Small intestine (tissue), 7 donors: Measurements from ENCODE around the gene DNHD1. TPM values are rescaled to one million over a fixed set of nuclear protein-coding genes. Genes with fewer than 3 reads are reported as not detected.

Experiments
- DNase-seq, 2 donors: peaks; one replicate each; pipeline versions ENCODE4 v3.0.0 to v3.0.0-alpha.2; 2013
- FAIRE-seq: peaks from 2 replicates; lab custom pipeline; 2012; peaks lifted over from hg19 to GRCh38; lab: Jason Lieb, UNC
- H3K27ac ChIP-seq, 3 donors: one replicate each; pipeline ENCODE4 v1.5.1; 2013; ENCODE audit warnings: low read length in 2 of 3, mild to moderate bottlenecking in 2 of 3, control low read depth in 1 of 3, inconsistent platforms in 1 of 3, low read depth in 1 of 3, moderate library complexity in 1 of 3
- H3K27me3 ChIP-seq, 3 donors: one replicate each; pipeline ENCODE4 v1.6.1; 2013; ENCODE audit warnings: low read length in 3 of 3, inconsistent platforms in 1 of 3; ENCODE audit not compliant: control insufficient read depth in 3 of 3, insufficient read depth in 3 of 3
- H3K36me3 ChIP-seq, 3 donors: one replicate each; pipeline ENCODE4 v1.6.1; 2013; ENCODE audit warnings: low read length in 3 of 3, inconsistent platforms in 1 of 3, low read depth in 1 of 3, mild to moderate bottlenecking in 1 of 3, moderate library complexity in 1 of 3; ENCODE audit not compliant: control insufficient read depth in 3 of 3, insufficient read depth in 2 of 3
- H3K4me1 ChIP-seq, 3 donors: one replicate each; pipeline ENCODE4 v1.6.1; 2013; ENCODE audit warnings: low read length in 2 of 3, inconsistent platforms in 1 of 3, low read depth in 1 of 3, mild to moderate bottlenecking in 1 of 3, moderate library complexity in 1 of 3; ENCODE audit not compliant: control insufficient read depth in 3 of 3, insufficient read depth in 2 of 3
- H3K4me3 ChIP-seq, 3 donors: one replicate each; pipeline ENCODE4 v1.5.1; 2013; ENCODE audit warnings: low read length in 3 of 3, control low read depth in 1 of 3, inconsistent platforms in 1 of 3, low read depth in 1 of 3, mild to moderate bottlenecking in 1 of 3, moderate library complexity in 1 of 3
- H3K9me3 ChIP-seq, 2 donors: one replicate each; pipeline ENCODE4 v1.6.1; 2013; ENCODE audit warnings: low read depth in 1 of 2, low read length in 1 of 2; ENCODE audit not compliant: control insufficient read depth in 2 of 2, insufficient read depth in 1 of 2
- WGBS, 3 donors: extraction: QIAGEN DNeasy Blood & Tissue Kit; methylation state at CpG; one replicate each; pipeline ENCODE4 v1.1.7; 2013; 5-methylcytosine and 5-hydroxymethylcytosine counted together
- polyA plus RNA-seq, 4 donors: library from polyadenylated mRNA; stranded (reverse) in 3 of 4; unstranded in 1 of 4; fragments of 200-250 nt in 3 of 4; fragments of 120-200 nt in 1 of 4; gene quantifications; one replicate each; pipeline versions ENCODE4 v1.2.1 to v1.2.3, GENCODE V29; 2013
- donor health status: healthy with polysubstance abuse.
- donor health status: control.
- donor health status: control.
- donor health status: Bipolar disorder and iron deficiency.
- donor health status: healthy.

DNHD1 gene
- polyA plus RNA-seq, 4 donors = 4.0 to 10.5 (median 9.0) TPM

GRCh38 chr11:6482441-6482840, 14.6 kb upstream of the DNHD1 start:
- Histone ChIP-seq H3K9me3 (no peaks in the 10 kb centered on the region), H3K4me1 (peaks cover 1 to 38% (median 16%) of the 10 kb centered on the region in 3 donors), H3K27ac (peak overlapping the region in 2 of 3 donors; percentile 96 to 98), H3K36me3 (peaks cover 0 to 30% (median 2%) of the 10 kb centered on the region in 3 donors), H3K27me3 (no peaks in the 10 kb centered on the region), H3K4me3 (peak overlapping the region in 2 of 3 donors; percentile 72 to 73)
- FAIRE-seq (no peak), DNase-seq (no peak)
- whole genome bisulfite sequencing, 3 donors = 66 to 81% (median 69%) methylated on average over 4 of the region's 4 CpGs

GRCh38 chr11:6483015-6483414, 14.1 kb upstream of the DNHD1 start:
- WGBS, 3 donors = 88 to 92% (median 90%) methylated on average over 6 of the region's 6 CpGs
- Histone ChIP-seq H3K36me3 (peaks cover 0 to 25% (median 2%) of the 10 kb centered on the region in 3 donors), H3K27ac (no peak overlapping the region), H3K4me3 (no peak overlapping the region), H3K27me3 (no peaks in the 10 kb centered on the region), H3K4me1 (peaks cover 1 to 43% (median 17%) of the 10 kb centered on the region in 3 donors), H3K9me3 (no peaks in the 10 kb centered on the region)
- FAIRE-seq (no peak), DNase-seq (no peak)

- H3K27me3 ChIP-seq = no peaks in the 10 kb centered on the region
- FAIRE-seq (no peak), DNase-seq (no peak)
- 95 to 98% (median 96%) methylated on average over 3 of the region's 3 CpGs for WGBS, 3 donors
- H3K27ac ChIP-seq = no peak overlapping the region
- H3K4me3 ChIP-seq = no peak overlapping the region
- peaks cover 1 to 49% (median 18%) of the 10 kb centered on the region in 3 donors for H3K4me1 ChIP-seq
- H3K36me3 ChIP-seq = peaks cover 0 to 7% (median 2%) of the 10 kb centered on the region in 3 donors
- H3K9me3 ChIP-seq = no peaks in the 10 kb centered on the region
Measured at GRCh38 chr11:6485661-6486060, 11.4 kb upstream of the DNHD1 start.

GRCh38 chr11:6486256-6486655, 10.8 kb upstream of the DNHD1 start:
- no peak for FAIRE-seq
- Histone ChIP-seq H3K4me3 (no peak overlapping the region), H3K36me3 (peaks cover 0 to 7% (median 2%) of the 10 kb centered on the region in 3 donors), H3K4me1 (peaks cover 1 to 51% (median 18%) of the 10 kb centered on the region in 3 donors), H3K27ac (peak overlapping the region in 1 of 3 donors; percentile 8), H3K9me3 (no peaks in the 10 kb centered on the region), H3K27me3 (no peaks in the 10 kb centered on the region)
- 63 to 68% (median 65%) methylated on average over 3 of the region's 3 CpGs for WGBS, 3 donors
- DNase-seq = no peak

- Histone ChIP-seq H3K27me3 (no peaks in the 10 kb centered on the region), H3K4me1 (peaks cover 1 to 51% (median 18%) of the 10 kb centered on the region in 3 donors), H3K36me3 (peaks cover 0 to 7% (median 2%) of the 10 kb centered on the region in 3 donors), H3K27ac (peak overlapping the region in 1 of 3 donors; percentile 31), H3K4me3 (no peak overlapping the region), H3K9me3 (no peaks in the 10 kb centered on the region)
- no peak for DNase-seq
- FAIRE-seq = no peak
- WGBS, 3 donors = 86 to 95% (median 94%) methylated on average over 1 of the region's 1 CpG
Measured at GRCh38 chr11:6486938-6487337, 10.1 kb upstream of the DNHD1 start.

- Histone ChIP-seq H3K4me1 (peaks cover 0 to 38% (median 10%) of the 10 kb centered on the region in 3 donors), H3K27me3 (no peaks in the 10 kb centered on the region), H3K36me3 (no peaks in the 10 kb centered on the region), H3K9me3 (no peaks in the 10 kb centered on the region), H3K4me3 (no peak overlapping the region), H3K27ac (peak overlapping the region in 1 of 3 donors; percentile 43)
- 73 to 81% (median 78%) methylated on average over 6 of the region's 6 CpGs for WGBS, 3 donors
- FAIRE-seq = no peak
- no peak for DNase-seq
Measured at GRCh38 chr11:6488342-6488741, 8.7 kb upstream of the DNHD1 start.

GRCh38 chr11:6488821-6489220, 8.3 kb upstream of the DNHD1 start:
- H3K27me3 ChIP-seq = no peaks in the 10 kb centered on the region
- H3K27ac ChIP-seq = peak overlapping the region in 2 of 3 donors; percentile 43 to 47

GRCh38 chr11:6489306-6489705, 7.8 kb upstream of the DNHD1 start:
- H3K36me3 ChIP-seq = peaks cover 0 to 2% (median 0%) of the 10 kb centered on the region in 3 donors
- FAIRE-seq (no peak), DNase-seq (peak; percentile 74 to 79)
- peak overlapping the region; percentile 29 to 47 (median 43) for H3K27ac ChIP-seq
- no peaks in the 10 kb centered on the region for H3K9me3 ChIP-seq
- no peak overlapping the region for H3K4me3 ChIP-seq
- no peaks in the 10 kb centered on the region for H3K27me3 ChIP-seq
- 16 to 65% (median 44%) methylated on average over 4 of the region's 4 CpGs for WGBS, 3 donors
- peaks cover 0 to 38% (median 10%) of the 10 kb centered on the region in 3 donors for H3K4me1 ChIP-seq

More at GRCh38 chr11:6488821-6489220, 8.3 kb upstream of the DNHD1 start:
- no peaks in the 10 kb centered on the region for H3K9me3 ChIP-seq
- WGBS, 3 donors = 82 to 90% (median 90%) methylated on average over 3 of the region's 3 CpGs
- FAIRE-seq (no peak), DNase-seq (no peak)
- no peak overlapping the region for H3K4me3 ChIP-seq
- peaks cover 0 to 38% (median 10%) of the 10 kb centered on the region in 3 donors for H3K4me1 ChIP-seq
- peaks cover 0 to under 1% (median 0%) of the 10 kb centered on the region in 3 donors for H3K36me3 ChIP-seq
